ENCODE data around the gene RIPOR3. TPM values are rescaled to one million over a fixed set of nuclear protein-coding genes. Genes with fewer than 3 reads are reported as not detected.

The RIPOR3 gene
- total and polyA plus RNA-seq, 9 of the 15 experiments (the other 6 are each of a cell fraction or from before 2014, with no cell fraction given), result 3.3 to 62.7 (median 21.4) TPM

DNA sequence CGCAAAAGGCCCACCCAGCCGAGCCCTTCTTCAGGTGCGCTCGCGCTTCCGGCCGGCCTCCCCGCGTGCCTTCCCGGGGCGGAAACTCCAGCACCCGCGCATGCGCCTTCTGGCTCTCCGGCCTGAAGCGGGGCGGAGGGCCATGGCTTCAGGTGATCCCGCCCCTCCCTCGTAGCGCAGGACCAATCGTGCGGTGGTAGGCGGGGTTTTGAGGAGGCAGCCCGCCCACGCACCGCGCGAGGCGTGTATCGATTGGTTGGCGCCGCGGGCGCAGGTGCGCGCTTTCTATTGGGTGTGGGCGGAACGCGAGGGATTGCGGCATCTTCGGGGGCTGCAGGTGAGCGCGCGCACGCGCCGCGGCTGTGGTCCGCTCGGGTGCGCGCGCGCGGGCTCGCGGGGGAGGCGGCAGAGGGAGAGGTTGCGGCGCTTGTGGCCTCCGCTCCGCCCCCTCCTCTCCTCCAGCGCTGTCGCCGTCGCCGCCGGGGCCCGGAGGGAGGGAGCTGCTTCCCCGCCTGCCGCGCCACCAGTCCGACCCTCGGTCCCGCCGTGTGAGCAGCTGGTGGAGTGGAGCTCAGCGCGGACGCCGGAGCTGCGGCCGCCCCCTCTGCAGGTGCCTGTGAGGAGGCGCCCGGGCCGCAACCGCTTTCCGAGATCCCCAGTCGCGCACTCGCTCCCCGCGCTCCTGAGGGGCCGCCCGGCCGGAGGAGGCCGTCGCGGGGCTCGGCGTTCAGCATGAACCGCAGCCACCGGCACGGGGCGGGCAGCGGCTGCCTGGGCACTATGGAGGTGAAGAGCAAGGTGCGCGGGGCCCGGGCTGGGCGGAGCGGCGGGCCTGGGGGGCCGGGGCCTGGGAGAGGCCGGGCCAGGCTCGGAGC lies 40.0 kb upstream of the RIPOR3 start, which contains the start of gene PARD6B (continued):
- TF ChIP-seq, protein P1, sequence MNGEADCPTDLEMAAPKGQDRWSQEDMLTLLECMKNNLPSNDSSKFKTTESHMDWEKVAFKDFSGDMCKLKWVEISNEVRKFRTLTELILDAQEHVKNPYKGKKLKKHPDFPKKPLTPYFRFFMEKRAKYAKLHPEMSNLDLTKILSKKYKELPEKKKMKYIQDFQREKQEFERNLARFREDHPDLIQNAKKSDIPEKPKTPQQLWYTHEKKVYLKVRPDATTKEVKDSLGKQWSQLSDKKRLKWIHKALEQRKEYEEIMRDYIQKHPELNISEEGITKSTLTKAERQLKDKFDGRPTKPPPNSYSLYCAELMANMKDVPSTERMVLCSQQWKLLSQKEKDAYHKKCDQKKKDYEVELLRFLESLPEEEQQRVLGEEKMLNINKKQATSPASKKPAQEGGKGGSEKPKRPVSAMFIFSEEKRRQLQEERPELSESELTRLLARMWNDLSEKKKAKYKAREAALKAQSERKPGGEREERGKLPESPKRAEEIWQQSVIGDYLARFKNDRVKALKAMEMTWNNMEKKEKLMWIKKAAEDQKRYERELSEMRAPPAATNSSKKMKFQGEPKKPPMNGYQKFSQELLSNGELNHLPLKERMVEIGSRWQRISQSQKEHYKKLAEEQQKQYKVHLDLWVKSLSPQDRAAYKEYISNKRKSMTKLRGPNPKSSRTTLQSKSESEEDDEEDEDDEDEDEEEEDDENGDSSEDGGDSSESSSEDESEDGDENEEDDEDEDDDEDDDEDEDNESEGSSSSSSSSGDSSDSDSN (IDR thresholded peaks at IDR 0.05; ENCODE audit: borderline replicate concordance in 1 of 2, low read depth in 2 of 2, low read length in 2 of 2), result peak; percentile 89 to 92
- TF ChIP-seq CHD7 (IDR thresholded peaks at IDR 0.05; ENCODE audit: low read depth, low read length), result no peak
- TF ChIP-seq RBM15 (IDR thresholded peaks at IDR 0.05; ENCODE audit: insufficient read depth, low read length), result no peak
- no peak; the same call in 1 of the 2 replicates for TF ChIP-seq E2F3 (CRISPR knock-in tag; IDR thresholded peaks at IDR 0.05)
- peak; percentile 70 for TF ChIP-seq RB1 (IDR thresholded peaks at IDR 0.05; ENCODE audit: low read depth)
- TF ChIP-seq, protein P2, sequence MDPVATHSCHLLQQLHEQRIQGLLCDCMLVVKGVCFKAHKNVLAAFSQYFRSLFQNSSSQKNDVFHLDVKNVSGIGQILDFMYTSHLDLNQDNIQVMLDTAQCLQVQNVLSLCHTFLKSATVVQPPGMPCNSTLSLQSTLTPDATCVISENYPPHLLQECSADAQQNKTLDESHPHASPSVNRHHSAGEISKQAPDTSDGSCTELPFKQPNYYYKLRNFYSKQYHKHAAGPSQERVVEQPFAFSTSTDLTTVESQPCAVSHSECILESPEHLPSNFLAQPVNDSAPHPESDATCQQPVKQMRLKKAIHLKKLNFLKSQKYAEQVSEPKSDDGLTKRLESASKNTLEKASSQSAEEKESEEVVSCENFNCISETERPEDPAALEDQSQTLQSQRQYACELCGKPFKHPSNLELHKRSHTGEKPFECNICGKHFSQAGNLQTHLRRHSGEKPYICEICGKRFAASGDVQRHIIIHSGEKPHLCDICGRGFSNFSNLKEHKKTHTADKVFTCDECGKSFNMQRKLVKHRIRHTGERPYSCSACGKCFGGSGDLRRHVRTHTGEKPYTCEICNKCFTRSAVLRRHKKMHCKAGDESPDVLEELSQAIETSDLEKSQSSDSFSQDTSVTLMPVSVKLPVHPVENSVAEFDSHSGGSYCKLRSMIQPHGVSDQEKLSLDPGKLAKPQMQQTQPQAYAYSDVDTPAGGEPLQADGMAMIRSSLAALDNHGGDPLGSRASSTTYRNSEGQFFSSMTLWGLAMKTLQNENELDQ (CRISPR knock-in tag; IDR thresholded peaks at IDR 0.05; ENCODE audit: borderline replicate concordance), result no peak
- no peak for TF ChIP-seq EZH2 (IDR thresholded peaks at IDR 0.05; ENCODE audit: borderline replicate concordance, low read depth, low read length)
- no peak for TF ChIP-seq ZKSCAN8 (CRISPR knock-in tag; IDR thresholded peaks at IDR 0.05)

Data from K562 (cell line).